ENCODE results near the gene CRTAP. TPM values are rescaled to one million over a fixed set of nuclear protein-coding genes. Genes with fewer than 3 reads are reported as not detected.

Gene CRTAP
- total RNA-seq, 2 donors from 2014 or later = 97.2 to 140 TPM

DNA sequence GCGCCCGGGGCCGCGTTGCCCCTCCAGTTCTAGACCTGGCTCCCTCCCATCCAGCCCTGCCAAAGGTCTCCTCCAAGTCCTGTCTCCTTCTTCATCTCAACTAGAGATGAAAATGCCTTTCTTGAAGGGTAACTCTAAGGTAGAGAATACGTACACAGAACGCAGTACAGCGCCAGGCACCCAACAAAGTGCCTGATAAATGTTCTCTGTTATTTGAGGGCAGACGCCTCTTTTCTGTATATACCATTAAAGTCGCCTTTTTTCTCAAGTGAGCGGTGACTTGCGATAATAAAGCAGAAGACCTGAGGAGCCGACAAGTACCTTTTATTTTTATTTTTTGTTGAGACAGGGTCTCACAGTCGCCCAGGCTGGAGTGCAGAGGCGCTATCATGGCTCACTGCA is 809 bp downstream of the CRTAP start:
- Histone ChIP-seq H3K4me1 (peaks cover 0 to 26% of the 10 kb centered on the region in 2 donors), H3K27ac (peak overlapping the region; percentile 97 to 98), H3K27me3 (no peaks in the 10 kb centered on the region), H3K4me3 (peak overlapping the region; percentile 67 to 75), H3K36me3 (no peaks in the 10 kb centered on the region), H3K9me3 (no peaks in the 10 kb centered on the region)
- no peak for DNase-seq (ENCODE audit: low spot score)
- TF ChIP-seq, protein P1, sequence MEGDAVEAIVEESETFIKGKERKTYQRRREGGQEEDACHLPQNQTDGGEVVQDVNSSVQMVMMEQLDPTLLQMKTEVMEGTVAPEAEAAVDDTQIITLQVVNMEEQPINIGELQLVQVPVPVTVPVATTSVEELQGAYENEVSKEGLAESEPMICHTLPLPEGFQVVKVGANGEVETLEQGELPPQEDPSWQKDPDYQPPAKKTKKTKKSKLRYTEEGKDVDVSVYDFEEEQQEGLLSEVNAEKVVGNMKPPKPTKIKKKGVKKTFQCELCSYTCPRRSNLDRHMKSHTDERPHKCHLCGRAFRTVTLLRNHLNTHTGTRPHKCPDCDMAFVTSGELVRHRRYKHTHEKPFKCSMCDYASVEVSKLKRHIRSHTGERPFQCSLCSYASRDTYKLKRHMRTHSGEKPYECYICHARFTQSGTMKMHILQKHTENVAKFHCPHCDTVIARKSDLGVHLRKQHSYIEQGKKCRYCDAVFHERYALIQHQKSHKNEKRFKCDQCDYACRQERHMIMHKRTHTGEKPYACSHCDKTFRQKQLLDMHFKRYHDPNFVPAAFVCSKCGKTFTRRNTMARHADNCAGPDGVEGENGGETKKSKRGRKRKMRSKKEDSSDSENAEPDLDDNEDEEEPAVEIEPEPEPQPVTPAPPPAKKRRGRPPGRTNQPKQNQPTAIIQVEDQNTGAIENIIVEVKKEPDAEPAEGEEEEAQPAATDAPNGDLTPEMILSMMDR (IDR thresholded peaks at IDR 0.05) = no peak

GRCh38 chr3:33115024-33115768 is 1.4 kb downstream of the CRTAP start:
- Histone ChIP-seq H3K4me1 (peaks cover 0 to 26% of the 10 kb centered on the region in 2 donors), H3K9me3 (no peaks in the 10 kb centered on the region), H3K27ac (peak overlapping the region; percentile 97 to 98), H3K4me3 (peak overlapping the region; percentile 67 to 75), H3K27me3 (no peaks in the 10 kb centered on the region), H3K36me3 (no peaks in the 10 kb centered on the region)
- TF ChIP-seq, protein P1 (IDR thresholded peaks at IDR 0.05) = no peak
- peak; percentile 92 for DNase-seq (ENCODE audit: low spot score)

GRCh38 chr3:33117461-33117860 is 3.6 kb downstream of the CRTAP start:
- H3K4me3 ChIP-seq = no peak overlapping the region
- DNase-seq (ENCODE audit: low spot score) = no peak
- peaks cover 0 to 26% of the 10 kb centered on the region in 2 donors for H3K4me1 ChIP-seq
- H3K27ac ChIP-seq = no peak overlapping the region
- TF ChIP-seq, protein P1 (IDR thresholded peaks at IDR 0.05) = no peak
- H3K36me3 ChIP-seq = peaks cover 11% of the 10 kb centered on the region
- H3K9me3 ChIP-seq = no peaks in the 10 kb centered on the region
- H3K27me3 ChIP-seq = no peaks in the 10 kb centered on the region

DNA sequence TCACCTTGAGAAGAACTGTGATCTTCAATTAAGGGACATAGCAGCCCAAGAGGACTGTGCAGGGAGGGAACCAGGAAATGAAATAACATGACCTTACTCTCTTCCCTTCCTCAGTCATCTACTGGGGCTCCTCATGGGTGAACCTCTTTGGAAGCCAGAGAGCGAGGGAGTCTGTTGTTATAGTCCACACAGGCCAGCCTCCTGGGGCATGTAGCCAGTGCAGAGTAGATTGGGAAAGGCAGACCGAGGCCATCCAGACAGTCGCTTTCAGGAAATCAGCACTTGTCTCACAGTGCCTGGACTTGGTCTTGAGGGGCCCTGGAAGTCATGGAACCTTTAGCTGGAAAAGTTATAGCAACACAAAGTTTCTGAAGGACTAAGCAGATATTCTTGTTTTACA is 6.1 kb downstream of the CRTAP start:
- Histone ChIP-seq H3K4me3 (no peak overlapping the region), H3K4me1 (peaks cover 0 to 14% of the 10 kb centered on the region in 2 donors), H3K9me3 (no peaks in the 10 kb centered on the region), H3K36me3 (peaks cover 22% of the 10 kb centered on the region), H3K27me3 (no peaks in the 10 kb centered on the region), H3K27ac (no peak overlapping the region)
- TF ChIP-seq, protein P1 (IDR thresholded peaks at IDR 0.05) = no peak
- DNase-seq (ENCODE audit: low spot score) = no peak

- TF ChIP-seq, protein P1 (IDR thresholded peaks at IDR 0.05) = no peak
- Histone ChIP-seq H3K9me3 (no peaks in the 10 kb centered on the region), H3K27ac (no peak overlapping the region), H3K36me3 (peaks cover 52% of the 10 kb centered on the region), H3K4me3 (no peak overlapping the region), H3K27me3 (no peaks in the 10 kb centered on the region), H3K4me1 (no peaks in the 10 kb centered on the region)
- DNase-seq (ENCODE audit: low spot score) = no peak
Observed at GRCh38 chr3:33122991-33123390, 9.2 kb downstream of the CRTAP start.

- TF ChIP-seq, protein P1 (IDR thresholded peaks at IDR 0.05) = no peak
- peaks cover 53% of the 10 kb centered on the region for H3K36me3 ChIP-seq
- H3K27ac ChIP-seq = no peak overlapping the region
- no peaks in the 10 kb centered on the region for H3K4me1 ChIP-seq
- no peaks in the 10 kb centered on the region for H3K27me3 ChIP-seq
- no peak overlapping the region for H3K4me3 ChIP-seq
- H3K9me3 ChIP-seq = no peaks in the 10 kb centered on the region
- no peak for DNase-seq (ENCODE audit: low spot score)
Observed at GRCh38 chr3:33124638-33125037, 10.8 kb downstream of the CRTAP start.

Data from right atrium auricular region (tissue), 2 donors.